ENCODE results near the gene STRA6. TPM values are rescaled to one million over a fixed set of nuclear protein-coding genes. Genes with fewer than 3 reads are reported as not detected.
A peak's percentile ranks its signal among the peaks of the same experiment; 100 is the strongest.
"Not testable (repeated sequence)": the region's sequence is repeated elsewhere in the genome, so short reads cannot be mapped to it uniquely, and the experiment has no call there.

Gene STRA6
- total and polyA plus RNA-seq, 2 donors = 2.2 to 21.9 TPM

DNA sequence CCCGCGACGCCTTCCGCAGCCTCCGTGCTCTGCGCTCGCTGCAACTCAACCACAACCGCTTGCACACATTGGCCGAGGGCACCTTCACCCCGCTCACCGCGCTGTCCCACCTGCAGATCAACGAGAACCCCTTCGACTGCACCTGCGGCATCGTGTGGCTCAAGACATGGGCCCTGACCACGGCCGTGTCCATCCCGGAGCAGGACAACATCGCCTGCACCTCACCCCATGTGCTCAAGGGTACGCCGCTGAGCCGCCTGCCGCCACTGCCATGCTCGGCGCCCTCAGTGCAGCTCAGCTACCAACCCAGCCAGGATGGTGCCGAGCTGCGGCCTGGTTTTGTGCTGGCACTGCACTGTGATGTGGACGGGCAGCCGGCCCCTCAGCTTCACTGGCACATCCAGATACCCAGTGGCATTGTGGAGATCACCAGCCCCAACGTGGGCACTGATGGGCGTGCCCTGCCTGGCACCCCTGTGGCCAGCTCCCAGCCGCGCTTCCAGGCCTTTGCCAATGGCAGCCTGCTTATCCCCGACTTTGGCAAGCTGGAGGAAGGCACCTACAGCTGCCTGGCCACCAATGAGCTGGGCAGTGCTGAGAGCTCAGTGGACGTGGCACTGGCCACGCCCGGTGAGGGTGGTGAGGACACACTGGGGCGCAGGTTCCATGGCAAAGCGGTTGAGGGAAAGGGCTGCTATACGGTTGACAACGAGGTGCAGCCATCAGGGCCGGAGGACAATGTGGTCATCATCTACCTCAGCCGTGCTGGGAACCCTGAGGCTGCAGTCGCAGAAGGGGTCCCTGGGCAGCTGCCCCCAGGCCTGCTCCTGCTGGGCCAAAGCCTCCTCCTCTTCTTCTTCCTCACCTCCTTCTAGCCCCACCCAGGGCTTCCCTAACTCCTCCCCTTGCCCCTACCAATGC lies 27.1 kb downstream of the STRA6 start:
- H3K4me3 ChIP-seq (ENCODE audit: low read depth, low read length) = no peak overlapping the region
- no peaks in the 10 kb centered on the region for H3K4me1 ChIP-seq (ENCODE audit: insufficient read depth)
- no peak for DNase-seq (ENCODE audit: extremely low spot score)
- no peak overlapping the region for H3K27ac ChIP-seq (ENCODE audit: low read depth)
- H3K36me3 ChIP-seq (ENCODE audit: insufficient read depth) = no peaks in the 10 kb centered on the region
- WGBS = 89% methylated on average over 45 of the region's 45 CpGs

DNA sequence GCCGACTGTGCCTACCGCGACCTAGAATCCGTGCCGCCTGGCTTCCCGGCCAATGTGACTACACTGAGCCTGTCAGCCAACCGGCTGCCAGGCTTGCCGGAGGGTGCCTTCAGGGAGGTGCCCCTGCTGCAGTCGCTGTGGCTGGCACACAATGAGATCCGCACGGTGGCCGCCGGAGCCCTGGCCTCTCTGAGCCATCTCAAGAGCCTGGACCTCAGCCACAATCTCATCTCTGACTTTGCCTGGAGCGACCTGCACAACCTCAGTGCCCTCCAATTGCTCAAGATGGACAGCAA lies 27.7 kb downstream of the STRA6 start:
- H3K27ac ChIP-seq (ENCODE audit: low read depth) = no peak overlapping the region
- 72% methylated on average over 14 of the region's 14 CpGs for WGBS
- no peaks in the 10 kb centered on the region for H3K36me3 ChIP-seq (ENCODE audit: insufficient read depth)
- peak overlapping the region; percentile 19 for H3K4me3 ChIP-seq (ENCODE audit: low read depth, low read length)
- H3K4me1 ChIP-seq (ENCODE audit: insufficient read depth) = no peaks in the 10 kb centered on the region
- no peak for DNase-seq (ENCODE audit: extremely low spot score)

DNA sequence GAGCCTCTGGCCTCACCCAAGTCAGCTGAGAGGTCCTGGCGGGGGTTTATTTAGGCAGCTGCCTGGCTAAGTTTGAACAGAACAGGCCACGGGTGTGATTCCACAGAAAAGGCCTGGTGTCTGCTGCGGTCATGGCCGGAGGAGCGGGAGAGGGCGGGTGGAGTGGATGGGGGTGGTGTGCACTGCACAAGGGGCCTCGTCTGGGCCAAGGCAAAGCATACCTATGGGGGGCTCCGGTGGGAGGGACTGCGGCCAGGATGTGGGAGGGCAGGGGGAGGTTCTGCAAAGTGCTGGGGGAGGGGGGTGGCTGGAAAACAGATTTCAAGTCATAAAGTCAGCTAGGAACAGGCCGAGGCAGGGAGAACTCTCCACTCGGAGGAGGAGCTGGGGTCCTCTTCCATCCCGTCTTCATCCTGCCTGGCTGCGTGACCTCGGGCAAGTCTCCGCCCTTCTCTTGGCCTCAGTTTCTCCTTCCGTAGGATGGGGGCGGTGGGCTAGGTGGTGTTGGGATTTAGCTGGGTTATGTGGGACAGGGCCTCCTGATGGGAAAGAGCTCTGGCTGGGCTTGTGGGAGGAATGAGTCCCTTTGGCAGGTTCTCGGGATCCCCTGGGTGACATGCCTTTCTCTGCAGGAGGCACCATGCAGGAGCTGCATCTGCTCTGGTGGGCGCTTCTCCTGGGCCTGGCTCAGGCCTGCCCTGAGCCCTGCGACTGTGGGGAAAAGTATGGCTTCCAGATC lies 28.2 kb downstream of the STRA6 start:
- WGBS = 42% methylated on average over 20 of the region's 20 CpGs
- Histone ChIP-seq H3K4me3 (ENCODE audit: low read depth, low read length) (peak overlapping the region; percentile 19), H3K27ac (ENCODE audit: low read depth) (peak overlapping the region; percentile 72), H3K4me1 (ENCODE audit: insufficient read depth) (no peaks in the 10 kb centered on the region), H3K36me3 (ENCODE audit: insufficient read depth) (no peaks in the 10 kb centered on the region)
- peak; percentile 56 for DNase-seq (ENCODE audit: extremely low spot score)

DNA sequence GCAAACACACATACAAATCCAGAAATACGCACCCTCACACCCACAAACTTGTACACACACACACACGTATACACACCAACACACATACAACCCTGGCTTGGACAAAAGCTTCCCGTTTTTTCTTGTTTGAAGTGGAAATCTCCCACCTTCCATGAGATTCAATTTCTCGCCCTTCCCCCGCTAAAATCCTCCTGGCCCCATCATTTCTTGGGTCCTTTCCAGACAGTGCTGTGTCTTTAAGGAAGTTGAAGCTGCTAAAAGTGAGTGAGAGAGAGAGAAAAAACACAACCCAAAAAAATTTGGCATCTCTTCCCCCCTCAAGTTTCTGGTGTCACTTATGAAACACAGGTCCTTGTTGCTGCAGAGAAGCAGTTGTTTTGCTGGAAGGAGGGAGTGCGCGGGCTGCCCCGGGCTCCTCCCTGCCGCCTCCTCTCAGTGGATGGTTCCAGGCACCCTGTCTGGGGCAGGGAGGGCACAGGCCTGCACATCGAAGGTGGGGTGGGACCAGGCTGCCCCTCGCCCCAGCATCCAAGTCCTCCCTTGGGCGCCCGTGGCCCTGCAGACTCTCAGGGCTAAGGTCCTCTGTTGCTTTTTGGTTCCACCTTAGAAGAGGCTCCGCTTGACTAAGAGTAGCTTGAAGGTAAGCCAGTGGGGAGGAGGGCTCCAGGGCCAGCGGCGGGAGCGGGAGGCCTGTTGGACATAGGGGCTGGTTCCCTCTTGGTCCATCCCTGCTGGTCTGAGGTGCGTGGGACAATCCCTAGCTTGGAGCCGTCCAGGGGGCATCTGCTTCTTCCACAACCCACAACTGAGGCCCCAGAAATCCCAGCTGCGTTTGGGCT lies 29.0 kb downstream of the STRA6 start, which contains the start of gene ISLR:
ISLR (plus strand) TSS at position 331 of the 839 bp plus-strand sequence. CDS start 1,149 bp downstream, outside the sequence.
- DNase-seq (ENCODE audit: extremely low spot score) = peak; percentile 82
- Histone ChIP-seq H3K4me3 (ENCODE audit: low read depth, low read length) (peak within 1 kb of the TSS; percentile 19), H3K4me1 (ENCODE audit: insufficient read depth) (no peaks in the 10 kb centered on the region), H3K36me3 (ENCODE audit: insufficient read depth) (no peaks in the 10 kb centered on the region), H3K27ac (ENCODE audit: low read depth) (peak within 1 kb of the TSS; percentile 81)
- WGBS = 23% methylated on average over 20 of the region's 20 CpGs

DNA sequence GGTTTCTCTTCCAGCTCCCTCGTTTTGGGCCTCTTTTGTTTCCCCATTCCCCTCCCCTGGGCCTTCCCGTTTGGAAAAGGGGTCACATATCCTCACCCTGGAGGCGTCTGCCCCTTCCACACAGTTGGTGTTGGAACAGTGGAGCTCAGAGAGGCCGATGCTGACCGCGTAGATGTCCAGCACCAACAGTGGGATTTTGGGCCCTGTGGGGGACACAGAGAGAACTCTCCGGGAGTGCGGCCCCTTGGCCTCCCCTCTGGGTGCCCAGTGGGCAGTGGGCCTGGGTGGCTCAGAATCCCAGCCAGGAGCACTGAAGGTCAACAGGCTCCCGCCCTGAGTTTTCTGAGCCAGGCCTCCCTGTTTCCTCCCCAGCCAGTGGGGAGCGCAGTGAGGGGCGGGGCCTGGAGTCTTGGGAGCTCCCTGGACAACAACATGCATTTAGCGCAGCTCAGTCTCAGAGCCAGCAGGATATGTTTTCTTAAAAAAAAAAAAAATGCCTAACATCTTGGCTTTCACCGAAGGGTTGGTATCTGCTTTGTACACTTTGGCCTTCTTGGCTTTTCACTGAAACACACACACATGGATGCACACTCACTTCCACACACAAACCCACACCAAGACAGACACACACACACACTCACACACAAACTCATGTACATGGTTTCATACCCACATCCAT lies 29.7 kb downstream of the STRA6 start:
- WGBS = 35% methylated on average over 13 of the region's 13 CpGs
- H3K4me3 ChIP-seq (ENCODE audit: low read depth, low read length) = no peak overlapping the region
- H3K36me3 ChIP-seq (ENCODE audit: insufficient read depth) = no peaks in the 10 kb centered on the region
- peak overlapping the region; percentile 81 for H3K27ac ChIP-seq (ENCODE audit: low read depth)
- H3K4me1 ChIP-seq (ENCODE audit: insufficient read depth) = no peaks in the 10 kb centered on the region
- DNase-seq (ENCODE audit: extremely low spot score) = peak; percentile 20

DNA sequence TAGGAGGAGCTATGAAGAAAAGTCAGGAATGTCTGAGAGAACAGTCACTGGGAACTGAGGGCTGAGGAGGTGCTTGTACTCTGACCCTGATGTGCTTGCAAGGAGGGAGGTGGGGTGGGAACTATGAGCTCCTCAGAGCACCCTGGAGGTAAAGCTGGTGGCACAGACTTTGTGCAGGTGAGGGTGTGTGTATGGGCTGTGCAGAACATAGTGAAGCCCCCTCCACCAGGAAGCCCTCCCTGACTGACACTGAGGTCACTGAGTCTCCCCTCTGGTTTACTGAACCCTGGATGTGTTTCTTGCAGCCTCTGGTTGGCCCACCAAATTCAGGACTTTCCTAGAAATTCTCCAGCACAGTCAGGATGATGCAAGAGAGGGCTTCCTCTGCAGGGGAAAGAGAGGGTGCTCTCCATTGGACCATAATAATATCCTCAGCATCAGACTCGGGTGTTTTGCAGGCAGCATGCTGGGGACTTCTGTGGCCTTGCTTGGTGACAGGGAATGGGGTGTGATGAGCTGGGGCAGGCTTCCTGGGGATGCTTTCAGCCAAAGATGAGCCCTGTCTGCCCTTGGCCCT lies 30.5 kb downstream of the STRA6 start:
- WGBS = 71% methylated on average over 1 of the region's 1 CpG
- Histone ChIP-seq H3K4me1 (ENCODE audit: insufficient read depth) (no peaks in the 10 kb centered on the region), H3K36me3 (ENCODE audit: insufficient read depth) (no peaks in the 10 kb centered on the region), H3K4me3 (ENCODE audit: low read depth, low read length) (no peak overlapping the region), H3K27ac (ENCODE audit: low read depth) (no peak overlapping the region)
- no peak for DNase-seq (ENCODE audit: extremely low spot score)

DNA sequence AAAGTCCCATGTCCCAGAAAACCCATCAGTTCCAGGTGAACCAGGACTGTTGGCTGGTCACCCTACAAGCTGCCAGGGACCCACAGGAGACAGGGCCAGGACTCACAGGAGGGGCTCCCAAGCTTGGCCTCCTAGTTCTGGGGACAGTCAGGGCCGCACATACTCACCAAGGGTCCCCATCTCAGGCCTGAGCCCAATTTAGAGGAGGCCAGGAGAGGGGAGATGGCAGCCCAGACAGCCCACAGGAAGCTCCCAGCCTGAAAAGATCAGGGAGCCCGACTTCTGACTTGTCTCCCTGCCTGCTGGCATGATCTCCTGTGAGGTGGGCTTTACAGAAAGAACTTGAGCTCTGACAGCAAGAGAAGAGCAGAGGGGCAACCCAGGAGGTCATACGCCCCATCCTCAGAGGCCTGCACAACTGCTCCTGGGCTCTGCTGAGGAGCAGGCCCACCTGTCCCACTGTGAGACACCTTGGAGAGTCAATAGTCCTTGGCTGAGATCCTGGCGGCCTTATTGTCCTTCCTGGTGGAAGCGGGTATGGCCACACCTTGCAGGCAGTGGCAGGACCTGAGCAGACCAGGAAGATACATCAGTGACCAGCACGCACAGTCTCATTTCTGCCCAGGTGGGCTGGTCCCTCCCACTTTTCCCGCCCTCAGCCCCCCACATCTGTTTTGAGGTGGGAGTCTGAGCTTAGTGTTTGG lies 31.6 kb downstream of the STRA6 start:
- Histone ChIP-seq H3K4me1 (ENCODE audit: insufficient read depth) (no peaks in the 10 kb centered on the region), H3K36me3 (ENCODE audit: insufficient read depth) (no peaks in the 10 kb centered on the region), H3K4me3 (ENCODE audit: low read depth, low read length) (no peak overlapping the region), H3K27ac (ENCODE audit: low read depth) (no peak overlapping the region)
- DNase-seq (ENCODE audit: extremely low spot score) = no peak
- WGBS = 84% methylated on average over 7 of the region's 7 CpGs

DNA sequence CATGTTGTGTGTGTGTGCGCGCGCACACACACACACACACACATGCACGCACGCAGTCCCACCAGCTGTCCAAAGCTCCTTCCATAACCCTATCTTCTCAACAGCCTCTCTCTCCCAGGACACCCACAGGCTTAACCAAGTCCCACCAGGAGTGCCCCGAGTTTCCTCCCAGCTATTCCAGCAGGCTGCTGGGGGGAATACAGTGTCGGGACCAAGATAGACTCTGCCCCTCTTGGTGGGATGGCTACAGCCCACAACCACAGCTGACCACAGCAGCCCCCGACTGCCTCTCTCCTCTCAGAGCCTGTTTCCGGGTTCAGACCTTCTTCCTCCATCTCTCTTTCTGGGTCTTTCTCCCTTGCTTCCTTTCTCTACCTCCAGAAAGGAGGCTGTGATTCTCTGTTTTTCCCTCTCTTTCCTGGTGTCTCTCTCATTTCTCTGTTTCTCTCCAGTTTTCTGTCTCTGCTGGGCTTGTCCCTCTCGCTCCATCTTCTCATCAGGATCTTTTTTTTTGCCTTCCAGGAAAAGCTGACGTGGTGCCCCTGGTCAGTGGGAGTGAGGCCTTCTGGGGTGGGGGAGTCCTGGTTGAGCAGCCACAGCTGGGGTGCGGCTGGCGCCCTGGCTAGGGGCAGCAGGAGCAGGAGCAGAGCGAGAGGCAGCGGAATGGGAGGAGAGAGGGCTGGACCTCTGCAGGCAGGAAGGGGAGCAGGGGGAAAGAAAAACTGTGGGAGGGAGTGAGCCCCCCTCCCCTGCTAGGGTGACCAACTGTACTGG lies 32.3 kb downstream of the STRA6 start:
- Histone ChIP-seq H3K4me1 (ENCODE audit: insufficient read depth) (no peaks in the 10 kb centered on the region), H3K27ac (ENCODE audit: low read depth) (no peak overlapping the region), H3K36me3 (ENCODE audit: insufficient read depth) (no peaks in the 10 kb centered on the region), H3K4me3 (ENCODE audit: low read depth, low read length) (no peak overlapping the region)
- 72% methylated on average over 15 of the region's 15 CpGs for whole genome bisulfite sequencing
- no peak for DNase-seq (ENCODE audit: extremely low spot score)

DNA sequence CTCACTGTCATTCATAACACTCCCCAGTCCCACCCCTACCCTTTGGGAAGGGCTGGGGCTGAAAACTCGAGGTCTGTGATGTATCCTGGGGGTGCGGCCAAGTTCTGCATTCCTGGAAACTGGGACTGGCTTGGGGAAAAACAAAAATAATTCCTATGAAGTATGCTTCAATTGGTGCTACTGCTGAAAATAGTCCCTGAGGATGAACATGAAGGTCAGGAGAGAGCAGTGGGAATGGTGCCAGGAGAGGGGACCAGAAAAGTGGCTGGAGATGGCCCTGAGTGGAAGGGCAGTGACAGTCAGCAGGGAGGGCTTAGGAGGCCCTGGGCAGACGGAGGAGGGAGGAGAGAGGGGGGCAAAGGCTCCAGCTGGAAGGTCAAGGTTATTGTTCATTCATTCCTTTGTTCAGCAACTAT lies 33.9 kb downstream of the STRA6 start:
- DNase-seq (ENCODE audit: extremely low spot score) = no peak
- H3K4me1 ChIP-seq (ENCODE audit: insufficient read depth) = no peaks in the 10 kb centered on the region
- WGBS = 31% methylated on average over 3 of the region's 3 CpGs

DNA sequence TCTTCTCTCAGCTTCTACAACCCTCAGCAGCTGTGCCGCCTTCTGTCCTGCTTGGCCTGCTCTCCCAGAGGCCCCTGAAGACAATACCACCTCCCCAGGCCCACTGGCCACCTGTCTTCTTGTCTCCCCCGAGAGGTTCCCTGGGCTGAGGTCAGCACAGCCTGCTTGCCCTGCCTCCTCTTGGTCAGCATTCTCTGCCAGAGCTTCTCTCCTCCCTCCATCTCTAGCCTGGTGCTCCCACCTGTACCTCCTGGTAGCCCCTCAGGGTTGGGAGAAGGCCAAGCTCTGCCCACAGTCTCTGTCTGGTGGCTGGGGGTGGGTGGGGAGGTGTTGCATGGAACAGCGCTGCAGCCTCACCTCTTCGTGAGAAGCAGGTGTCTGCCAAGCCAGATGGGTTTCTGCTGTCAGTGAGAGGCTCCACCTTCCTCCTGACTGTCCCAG lies 34.7 kb downstream of the STRA6 start:
- no peaks in the 10 kb centered on the region for H3K4me1 ChIP-seq (ENCODE audit: insufficient read depth)

More for the DNA sequence above, 33.9 kb downstream of the STRA6 start:
- Histone ChIP-seq H3K27ac (ENCODE audit: low read depth) (no peak overlapping the region), H3K36me3 (ENCODE audit: insufficient read depth) (no peaks in the 10 kb centered on the region), H3K4me3 (ENCODE audit: low read depth, low read length) (no peak overlapping the region)

DNA sequence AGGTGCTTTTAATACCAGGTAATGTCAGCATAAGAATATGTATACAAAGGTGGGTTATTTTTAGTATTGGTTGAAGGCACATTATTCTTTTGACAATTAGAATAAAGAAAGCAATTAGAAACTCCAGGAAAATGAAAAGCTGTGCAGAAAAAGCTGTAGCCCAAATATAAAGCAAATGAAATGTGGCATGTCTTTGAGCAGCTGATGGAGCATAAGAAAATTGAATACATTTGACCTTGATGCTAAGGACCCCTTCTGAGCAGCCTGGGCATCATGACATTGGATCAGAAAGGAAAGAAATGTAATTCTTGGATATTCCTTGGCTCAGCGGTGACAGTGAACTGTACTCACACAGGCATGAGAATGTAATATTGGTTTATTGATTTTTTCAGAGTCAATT lies 37.1 kb downstream of the STRA6 start:
- no peak for DNase-seq (ENCODE audit: extremely low spot score)
- WGBS = 97% methylated on average over 1 of the region's 1 CpG
- Histone ChIP-seq H3K36me3 (ENCODE audit: insufficient read depth) (no peaks in the 10 kb centered on the region), H3K4me1 (ENCODE audit: insufficient read depth) (no peaks in the 10 kb centered on the region), H3K4me3 (ENCODE audit: low read depth, low read length) (no peak overlapping the region), H3K27ac (ENCODE audit: low read depth) (no peak overlapping the region)

More for the DNA sequence above, 34.7 kb downstream of the STRA6 start:
- H3K36me3 ChIP-seq (ENCODE audit: insufficient read depth) = no peaks in the 10 kb centered on the region
- no peak for DNase-seq (ENCODE audit: extremely low spot score)
- no peak overlapping the region for H3K27ac ChIP-seq (ENCODE audit: low read depth)
- no peak overlapping the region for H3K4me3 ChIP-seq (ENCODE audit: low read depth, low read length)
- 90% methylated on average over 4 of the region's 4 CpGs for WGBS

DNA sequence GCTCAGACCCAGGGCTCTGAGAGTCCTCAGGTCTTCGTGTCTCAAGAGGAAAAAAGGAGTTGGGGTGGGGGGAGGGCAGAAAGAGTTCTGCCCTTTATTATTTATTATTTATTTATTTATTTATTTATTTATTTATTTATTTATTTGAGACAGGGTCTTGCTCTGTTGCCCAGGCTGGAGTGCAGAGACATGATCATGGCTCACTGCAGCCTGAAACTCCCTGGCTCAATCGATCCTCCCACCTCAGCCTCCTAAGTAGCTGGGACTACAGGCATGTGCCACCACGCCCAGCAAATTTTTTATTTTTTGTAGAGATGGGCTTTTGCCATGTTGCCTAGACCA lies 40.4 kb downstream of the STRA6 start:
- H3K36me3 ChIP-seq (ENCODE audit: insufficient read depth); H3K4me3 ChIP-seq (ENCODE audit: low read depth, low read length); H3K27ac ChIP-seq (ENCODE audit: low read depth); H3K4me1 ChIP-seq (ENCODE audit: insufficient read depth); DNase-seq (ENCODE audit: extremely low spot score): not testable (repeated sequence)
- WGBS = 95% methylated on average over 3 of the region's 3 CpGs

All from urinary bladder (tissue), 4 donors.